Loucy (cell line): ENCODE data around the gene DNM2.

Experiments
- CTCF ChIP-seq: fragments of 200-600 bp; sonication (generic); conservative IDR thresholded peaks from 2 replicates; pipeline ENCODE4 v1.5.1; 2014; ENCODE audit warnings: mild to moderate bottlenecking, antibody characterized with exemption, low read length
- EZH2phosphoT487 ChIP-seq: fragments of 200-600 bp; IDR thresholded peaks from 2 replicates; pipeline ENCODE4 v1.6.1; 2018; ENCODE audit warnings: antibody characterized with exemption, mild to moderate bottlenecking, moderate library complexity, borderline replicate concordance

- no peak for TF ChIP-seq CTCF
- TF ChIP-seq EZH2phosphoT487: no peak
These were observed 35.2 kb downstream of the DNM2 start for GRCh38 chr19:10752913-10753704.
